Measurements from ENCODE around the gene CIB2.
"Not testable (repeated sequence)": the region's sequence is repeated elsewhere in the genome, so short reads cannot be mapped to it uniquely, and the experiment has no call there.

The CIB2 gene

GRCh38 chr15:78162038-78162437 is 30.8 kb upstream of the CIB2 start:
- TF ChIP-seq, protein P1, sequence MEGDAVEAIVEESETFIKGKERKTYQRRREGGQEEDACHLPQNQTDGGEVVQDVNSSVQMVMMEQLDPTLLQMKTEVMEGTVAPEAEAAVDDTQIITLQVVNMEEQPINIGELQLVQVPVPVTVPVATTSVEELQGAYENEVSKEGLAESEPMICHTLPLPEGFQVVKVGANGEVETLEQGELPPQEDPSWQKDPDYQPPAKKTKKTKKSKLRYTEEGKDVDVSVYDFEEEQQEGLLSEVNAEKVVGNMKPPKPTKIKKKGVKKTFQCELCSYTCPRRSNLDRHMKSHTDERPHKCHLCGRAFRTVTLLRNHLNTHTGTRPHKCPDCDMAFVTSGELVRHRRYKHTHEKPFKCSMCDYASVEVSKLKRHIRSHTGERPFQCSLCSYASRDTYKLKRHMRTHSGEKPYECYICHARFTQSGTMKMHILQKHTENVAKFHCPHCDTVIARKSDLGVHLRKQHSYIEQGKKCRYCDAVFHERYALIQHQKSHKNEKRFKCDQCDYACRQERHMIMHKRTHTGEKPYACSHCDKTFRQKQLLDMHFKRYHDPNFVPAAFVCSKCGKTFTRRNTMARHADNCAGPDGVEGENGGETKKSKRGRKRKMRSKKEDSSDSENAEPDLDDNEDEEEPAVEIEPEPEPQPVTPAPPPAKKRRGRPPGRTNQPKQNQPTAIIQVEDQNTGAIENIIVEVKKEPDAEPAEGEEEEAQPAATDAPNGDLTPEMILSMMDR (IDR thresholded peaks at IDR 0.05; ENCODE audit: low read depth, low read length, missing control alignments): no peak
- in situ Hi-C loops (cut with HindIII; ENCODE audit: low sequenced_read_pairs): no loop called here
- H3K4me3 ChIP-seq (ENCODE audit: low read depth, low read length): no peak overlapping the region
- no peak for DNase-seq (ENCODE audit: low read depth)

GRCh38 chr15:78159395-78159794 is 28.1 kb upstream of the CIB2 start:
- TF ChIP-seq, protein P1 (IDR thresholded peaks at IDR 0.05; ENCODE audit: low read depth, low read length, missing control alignments): no peak
- no peak overlapping the region for H3K4me3 ChIP-seq (ENCODE audit: low read depth, low read length)
- in situ Hi-C loops (cut with HindIII; ENCODE audit: low sequenced_read_pairs): no loop called here
- no peak for DNase-seq (ENCODE audit: low read depth)

- no peak overlapping the region for H3K4me3 ChIP-seq (ENCODE audit: low read depth, low read length)
- TF ChIP-seq, protein P1 (IDR thresholded peaks at IDR 0.05; ENCODE audit: low read depth, low read length, missing control alignments): no peak
- DNase-seq (ENCODE audit: low read depth): no peak
- in situ Hi-C loops (cut with HindIII; ENCODE audit: low sequenced_read_pairs): no loop called here
Measured at GRCh38 chr15:78157203-78157602, 26.0 kb upstream of the CIB2 start.

DNA sequence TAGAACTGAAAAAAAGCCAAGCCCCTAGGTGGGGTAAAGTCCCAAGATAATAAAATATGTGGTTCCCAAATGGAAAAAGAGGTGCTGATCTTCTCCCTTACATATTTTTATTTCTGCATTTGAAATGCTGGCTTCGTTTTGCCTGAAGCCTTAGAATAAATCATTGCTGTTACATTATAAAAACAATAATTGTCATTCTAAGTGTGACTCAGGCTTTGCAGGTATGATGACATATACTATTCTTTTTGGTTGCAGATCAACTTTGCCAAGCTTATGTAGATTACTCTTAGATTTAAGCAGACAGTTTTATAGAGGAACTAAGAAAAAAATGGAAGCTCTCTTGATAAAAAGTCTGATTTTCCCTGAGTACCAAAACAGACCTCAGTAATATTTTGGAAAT is 25.4 kb upstream of the CIB2 start:
- in situ Hi-C loops (cut with HindIII; ENCODE audit: low sequenced_read_pairs): no loop called here
- TF ChIP-seq, protein P1 (IDR thresholded peaks at IDR 0.05; ENCODE audit: low read depth, low read length, missing control alignments): no peak
- DNase-seq (ENCODE audit: low read depth): no peak
- no peak overlapping the region for H3K4me3 ChIP-seq (ENCODE audit: low read depth, low read length)

DNA sequence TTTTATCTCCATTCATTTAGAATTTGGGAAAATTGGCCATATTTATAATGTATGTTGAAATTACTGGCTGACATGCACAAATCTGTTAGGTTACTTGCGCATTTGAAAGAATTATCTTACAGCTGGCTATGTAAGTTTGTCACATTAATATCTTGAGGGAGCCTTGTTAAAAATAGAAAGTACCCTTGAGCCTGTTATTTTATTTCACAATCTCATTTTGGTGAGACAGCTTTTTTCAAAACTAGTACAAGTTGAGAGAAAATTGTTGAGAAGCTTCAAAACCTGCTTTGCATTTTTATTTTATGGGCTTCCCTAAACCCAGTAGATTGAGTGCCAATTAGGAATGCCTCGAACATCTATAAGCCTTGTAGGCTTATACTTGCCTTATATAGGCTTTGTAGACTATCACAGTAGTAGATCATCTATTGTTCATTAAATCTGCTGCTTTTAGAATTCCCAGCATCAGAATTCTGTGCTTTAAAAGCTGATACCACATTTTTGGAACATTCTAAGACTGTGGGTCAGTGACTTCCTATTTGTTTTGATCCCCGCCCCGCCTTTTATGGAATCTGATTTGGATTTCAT is 24.2 kb upstream of the CIB2 start:
- H3K4me3 ChIP-seq (ENCODE audit: low read depth, low read length): no peak overlapping the region

GRCh38 chr15:78154955-78155354 is 23.7 kb upstream of the CIB2 start:
- H3K4me3 ChIP-seq (ENCODE audit: low read depth, low read length): no peak overlapping the region
- TF ChIP-seq, protein P1 (IDR thresholded peaks at IDR 0.05; ENCODE audit: low read depth, low read length, missing control alignments): no peak
- DNase-seq (ENCODE audit: low read depth): no peak
- in situ Hi-C loops (cut with HindIII; ENCODE audit: low sequenced_read_pairs): no loop called here

More for the DNA sequence above, 24.2 kb upstream of the CIB2 start:
- TF ChIP-seq, protein P1 (IDR thresholded peaks at IDR 0.05; ENCODE audit: low read depth, low read length, missing control alignments): no peak
- in situ Hi-C loops (cut with HindIII; ENCODE audit: low sequenced_read_pairs): no loop called here
- DNase-seq (ENCODE audit: low read depth): no peak

DNA sequence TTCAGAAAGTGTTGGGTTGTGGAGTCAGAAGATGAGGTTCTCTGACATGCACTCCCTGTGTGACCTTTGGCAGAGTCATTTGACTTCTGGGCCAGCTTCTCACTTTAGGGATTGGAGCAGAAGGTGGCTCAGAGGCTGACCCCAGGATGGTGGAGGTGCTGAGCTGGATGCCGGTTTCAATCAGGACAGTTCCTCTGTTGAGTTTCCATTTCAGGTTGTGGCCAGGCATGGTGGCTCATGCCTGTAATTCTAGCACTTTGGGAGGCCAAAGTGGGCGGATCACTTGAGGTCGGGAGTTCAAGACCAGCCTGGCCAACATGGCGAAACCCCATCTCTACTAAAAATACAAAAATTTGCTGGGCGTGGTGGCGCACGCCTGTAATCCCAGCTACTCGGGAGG is 19.8 kb upstream of the CIB2 start:
- H3K4me3 ChIP-seq (ENCODE audit: low read depth, low read length); in situ Hi-C loops (cut with HindIII; ENCODE audit: low sequenced_read_pairs); DNase-seq (ENCODE audit: low read depth): not testable (repeated sequence)
